IPS-NIHi11 (cell line): Measurements from ENCODE around the gene RRM2.
"Not testable (repeated sequence)": the region's sequence is repeated elsewhere in the genome, so short reads cannot be mapped to it uniquely, and the experiment has no call there.

ENCODE experiments used
- DNase-seq: peaks from one replicate; pipeline ENCODE4 v3.0.0; 2012; ENCODE audit warnings: mixed read lengths, low spot score

Gene RRM2

GRCh38 chr2:10132596-10132995, 10.1 kb downstream of the RRM2 start:
- no peak for DNase-seq

- DNase-seq: no peak
These were observed 10.6 kb downstream of the RRM2 start for GRCh38 chr2:10132996-10133647.

- DNase-seq: no peak
These were observed 13.0 kb downstream of the RRM2 start for GRCh38 chr2:10135296-10136089.

GRCh38 chr2:10136101-10136934, 13.8 kb downstream of the RRM2 start:
- DNase-seq: no peak

GRCh38 chr2:10137053-10137843, 14.7 kb downstream of the RRM2 start:
- no peak for DNase-seq

- no peak for DNase-seq
These were observed 17.0 kb downstream of the RRM2 start for GRCh38 chr2:10139536-10139935.

- no peak for DNase-seq
These were observed 18.5 kb downstream of the RRM2 start for GRCh38 chr2:10140841-10141610.

- DNase-seq: peak; percentile 81
These were observed 19.4 kb downstream of the RRM2 start for GRCh38 chr2:10141736-10142639.

GRCh38 chr2:10142640-10142965, 20.1 kb downstream of the RRM2 start:
- DNase-seq: no peak

GRCh38 chr2:10144771-10145518, 22.4 kb downstream of the RRM2 start:
- no peak for DNase-seq

GRCh38 chr2:10145519-10146357, 23.2 kb downstream of the RRM2 start:
- no peak for DNase-seq

- no peak for DNase-seq
These were observed 23.9 kb downstream of the RRM2 start for GRCh38 chr2:10146366-10147005.

- not testable (repeated sequence) for DNase-seq
These were observed 24.6 kb downstream of the RRM2 start for GRCh38 chr2:10147050-10147660.

- no peak for DNase-seq
These were observed 25.7 kb downstream of the RRM2 start for GRCh38 chr2:10148268-10148667.

- no peak for DNase-seq
These were observed 27.1 kb downstream of the RRM2 start for GRCh38 chr2:10149635-10150034.

GRCh38 chr2:10150436-10150835, 27.9 kb downstream of the RRM2 start:
- DNase-seq: no peak

- no peak for DNase-seq
These were observed 28.9 kb downstream of the RRM2 start for GRCh38 chr2:10151462-10151861.

- no peak for DNase-seq
These were observed 34.8 kb downstream of the RRM2 start for GRCh38 chr2:10157293-10157692.
